Measurements from ENCODE around the gene DACT1. TPM values are rescaled to one million over a fixed set of nuclear protein-coding genes. Genes with fewer than 3 reads are reported as not detected.
"Not testable (repeated sequence)": the region's sequence is repeated elsewhere in the genome, so short reads cannot be mapped to it uniquely, and the experiment has no call there.

The DACT1 gene, protein sequence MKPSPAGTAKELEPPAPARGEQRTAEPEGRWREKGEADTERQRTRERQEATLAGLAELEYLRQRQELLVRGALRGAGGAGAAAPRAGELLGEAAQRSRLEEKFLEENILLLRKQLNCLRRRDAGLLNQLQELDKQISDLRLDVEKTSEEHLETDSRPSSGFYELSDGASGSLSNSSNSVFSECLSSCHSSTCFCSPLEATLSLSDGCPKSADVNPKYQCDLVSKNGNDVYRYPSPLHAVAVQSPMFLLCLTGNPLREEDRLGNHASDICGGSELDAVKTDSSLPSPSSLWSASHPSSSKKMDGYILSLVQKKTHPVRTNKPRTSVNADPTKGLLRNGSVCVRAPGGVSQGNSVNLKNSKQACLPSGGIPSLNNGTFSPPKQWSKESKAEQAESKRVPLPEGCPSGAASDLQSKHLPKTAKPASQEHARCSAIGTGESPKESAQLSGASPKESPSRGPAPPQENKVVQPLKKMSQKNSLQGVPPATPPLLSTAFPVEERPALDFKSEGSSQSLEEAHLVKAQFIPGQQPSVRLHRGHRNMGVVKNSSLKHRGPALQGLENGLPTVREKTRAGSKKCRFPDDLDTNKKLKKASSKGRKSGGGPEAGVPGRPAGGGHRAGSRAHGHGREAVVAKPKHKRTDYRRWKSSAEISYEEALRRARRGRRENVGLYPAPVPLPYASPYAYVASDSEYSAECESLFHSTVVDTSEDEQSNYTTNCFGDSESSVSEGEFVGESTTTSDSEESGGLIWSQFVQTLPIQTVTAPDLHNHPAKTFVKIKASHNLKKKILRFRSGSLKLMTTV
- polyA plus RNA-seq (ENCODE audit: insufficient read length in 12 of 12): 10 to 100 TPM in 11 of 12 donors, not detected in 1; 19.7 to 41.9 (median 30.0) TPM
- long read RNA-seq, donor 1, partial matches to known transcripts: 0 of 3 reads
- long read RNA-seq, donor 1, other reads (novel, unspliced or antisense): 0 of 3 reads
- long read RNA-seq, donor 2, partial matches to known transcripts: 0 of 4 reads
- long read RNA-seq, donor 2, other reads (novel, unspliced or antisense): 0 of 4 reads
- long read RNA-seq, donor 3, partial matches to known transcripts: 0 of 2 reads
- long read RNA-seq, donor 3, other reads (novel, unspliced or antisense): 0 of 2 reads
- long read RNA-seq, donor 4, partial matches to known transcripts: 0 of 3 reads
- long read RNA-seq, donor 4, other reads (novel, unspliced or antisense): 0 of 3 reads
- long read RNA-seq, donor 5, transcript DACT1-202 (4 exons, 3,734 nt): major isoform, 9 of 14 reads
- long read RNA-seq, donor 5, transcript DACT1-201 (4 exons, 2,571 nt): minor isoform, 5 of 14 reads
- long read RNA-seq, donor 5, partial matches to known transcripts: 0 of 14 reads
- long read RNA-seq, donor 5, other reads (novel, unspliced or antisense): 0 of 14 reads
- long read RNA-seq, donor 6, transcript DACT1-202 (4 exons, 3,734 nt): major isoform, 5 of 14 reads
- long read RNA-seq, donor 6, partial matches to known transcripts: 7 of 14 reads
- long read RNA-seq, donor 6, other reads (novel, unspliced or antisense): 0 of 14 reads
- long read RNA-seq, donor 7, transcript DACT1-202 (4 exons, 3,734 nt): major isoform, 5 of 7 reads
- long read RNA-seq, donor 7, partial matches to known transcripts: 0 of 7 reads
- long read RNA-seq, donor 7, other reads (novel, unspliced or antisense): 0 of 7 reads
- long read RNA-seq, donor 8, partial matches to known transcripts: 0 of 7 reads
- long read RNA-seq, donor 8, other reads (novel, unspliced or antisense): 0 of 7 reads
- long read RNA-seq, donor 9, partial matches to known transcripts: 9 of 12 reads
- long read RNA-seq, donor 9, other reads (novel, unspliced or antisense): 0 of 12 reads
- long read RNA-seq, donor 10, transcript DACT1-201 (4 exons, 2,571 nt): major isoform, 6 of 10 reads
- long read RNA-seq, donor 10, partial matches to known transcripts: 0 of 10 reads
- long read RNA-seq, donor 10, other reads (novel, unspliced or antisense): 0 of 10 reads
- long read RNA-seq, donor 11, transcript DACT1-202 (4 exons, 3,734 nt): major isoform, 7 of 10 reads
- long read RNA-seq, donor 11, partial matches to known transcripts: 0 of 10 reads
- long read RNA-seq, donor 11, other reads (novel, unspliced or antisense): 0 of 10 reads

DNA sequence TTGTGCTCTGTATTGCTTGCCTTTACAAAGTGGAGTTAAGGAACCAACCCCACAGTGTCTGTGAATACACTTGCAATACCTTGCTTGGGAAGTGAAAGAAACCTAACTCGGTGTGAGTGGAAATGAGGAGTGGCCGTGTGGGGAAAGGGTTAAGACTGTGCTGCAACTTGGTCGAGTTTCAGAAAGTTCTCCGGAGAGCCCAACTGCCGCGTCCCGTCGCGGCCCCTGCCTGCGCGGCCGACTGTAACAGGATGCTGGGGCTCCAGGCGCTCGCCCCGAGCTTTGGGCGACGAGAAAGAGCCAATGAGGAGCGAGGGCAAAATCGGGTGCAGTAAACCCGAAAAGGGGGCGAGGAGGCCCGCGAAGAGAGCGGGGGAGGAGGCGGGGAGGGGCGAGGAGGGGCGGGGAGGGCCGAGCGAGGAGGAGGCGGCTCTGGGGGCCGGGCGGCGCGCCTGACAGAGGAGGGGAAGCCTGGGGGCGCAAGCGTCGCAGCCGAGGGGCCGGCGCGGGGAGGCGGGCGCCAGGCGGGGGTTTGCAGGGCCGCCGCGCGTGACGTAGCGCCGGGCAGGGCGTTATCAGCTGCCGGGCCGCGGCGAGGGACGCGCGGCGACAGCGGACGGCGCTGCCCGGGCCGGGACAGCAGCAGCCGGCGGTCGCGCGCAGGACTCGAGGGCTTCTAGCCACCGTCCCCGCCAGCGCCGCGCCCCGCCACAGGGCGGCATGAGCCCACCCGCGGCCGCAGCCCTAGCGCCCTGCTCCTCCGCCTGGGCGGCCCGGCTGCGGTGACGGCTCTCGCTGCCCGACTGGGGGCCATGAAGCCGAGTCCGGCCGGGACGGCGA, at the start of gene DACT1:
TSS of gene DACT1 (plus strand) at position 572 of the 840 bp plus-strand sequence. CDS start at position 813, 241 bp downstream.
- DNase-seq: peak; percentile 90

DNA sequence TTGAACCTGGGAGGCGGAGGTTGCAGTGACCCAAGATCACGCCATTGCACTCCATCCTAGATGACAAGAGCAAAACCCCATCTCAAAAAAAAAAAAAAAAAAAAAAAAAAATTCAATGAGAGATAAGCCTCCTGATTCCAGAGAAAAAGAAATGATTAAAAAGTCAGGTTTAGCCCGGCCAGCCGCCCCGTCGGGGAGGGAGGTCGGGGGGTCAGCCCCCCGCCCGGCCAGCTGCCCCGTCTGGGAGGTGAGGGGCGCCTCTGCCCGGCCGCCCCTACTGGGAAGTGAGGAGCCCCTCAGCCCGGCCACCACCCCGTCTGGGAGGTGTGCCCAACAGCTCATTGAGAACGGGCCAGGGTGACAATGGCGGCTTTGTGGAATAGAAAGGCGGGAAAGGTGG, 49.4 kb upstream of the DACT1 start:
- DNase-seq: not testable (repeated sequence)

DNA sequence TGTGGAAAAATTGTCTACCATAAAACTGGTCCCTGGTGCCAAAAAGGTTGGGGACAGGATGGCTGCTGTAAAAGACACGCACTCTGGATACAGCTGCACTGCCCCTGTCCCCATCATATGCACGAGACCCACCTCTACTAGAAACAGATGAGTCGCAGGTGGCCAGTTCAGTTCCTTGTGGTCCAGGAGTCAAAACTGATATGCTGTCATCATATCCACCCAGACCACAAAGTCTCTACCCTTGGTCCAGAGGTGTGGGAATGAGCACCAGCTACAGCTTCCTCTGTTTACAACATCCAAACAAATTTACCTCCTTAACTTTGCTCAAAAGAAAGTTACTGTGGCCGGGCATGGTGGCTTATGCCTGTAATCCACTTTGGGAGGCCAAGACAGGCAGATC, 43.8 kb upstream of the DACT1 start:
- no peak for DNase-seq

DNA sequence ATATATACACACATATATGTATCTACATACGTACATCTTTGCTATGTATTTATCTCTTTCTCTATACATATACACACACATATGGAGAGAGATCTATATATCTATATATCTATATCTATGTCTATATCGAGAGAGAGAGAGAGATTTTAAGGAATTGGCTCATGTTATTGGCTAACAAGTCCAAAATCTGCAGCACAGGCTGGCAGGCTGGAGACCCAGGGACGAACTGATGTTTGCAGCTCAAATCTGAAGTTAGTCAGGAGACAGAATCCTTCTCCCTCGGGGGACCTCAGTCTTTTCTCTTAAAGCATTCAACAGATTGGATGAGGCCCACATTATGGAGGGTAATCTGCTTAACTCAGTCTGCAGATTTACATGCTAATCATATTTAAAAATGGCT, 40.7 kb upstream of the DACT1 start:
- no peak for DNase-seq

DNA sequence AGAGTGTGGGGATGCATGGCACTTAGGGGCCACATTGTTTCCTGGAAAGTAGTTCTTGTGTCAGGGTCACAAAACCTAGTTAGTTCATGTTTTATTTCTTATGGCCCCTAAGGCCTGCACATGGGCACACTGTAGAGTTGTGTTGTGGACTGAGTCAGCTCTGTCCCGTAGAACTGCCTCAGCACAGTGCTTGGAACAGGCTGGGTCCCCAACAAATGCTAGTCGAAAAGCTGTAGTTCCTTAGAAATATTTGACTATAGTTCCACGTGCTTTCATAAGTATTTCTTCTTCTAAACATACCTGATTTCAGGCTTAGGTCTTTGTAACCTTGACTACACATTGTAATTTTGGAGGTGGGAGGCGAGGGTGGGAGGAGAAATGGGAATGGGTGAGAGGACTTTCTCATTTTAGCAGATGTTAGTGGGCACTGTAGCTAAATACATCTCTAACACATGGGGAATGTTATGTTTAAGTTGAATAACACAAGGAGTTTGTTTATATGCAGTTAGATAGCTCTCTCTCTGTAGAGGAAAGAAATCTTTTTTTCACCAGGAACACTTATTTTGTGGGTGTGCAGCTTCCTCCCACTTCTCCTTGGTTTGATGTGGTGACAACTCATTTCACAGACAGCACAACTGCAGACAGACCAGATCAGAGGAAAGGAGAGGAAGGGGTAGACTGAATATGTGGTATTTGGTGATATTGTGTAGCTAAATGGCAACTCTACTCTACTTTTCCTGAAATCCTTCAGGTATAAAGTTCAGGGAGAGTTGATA, 39.5 kb upstream of the DACT1 start:
- no peak for DNase-seq

DNA sequence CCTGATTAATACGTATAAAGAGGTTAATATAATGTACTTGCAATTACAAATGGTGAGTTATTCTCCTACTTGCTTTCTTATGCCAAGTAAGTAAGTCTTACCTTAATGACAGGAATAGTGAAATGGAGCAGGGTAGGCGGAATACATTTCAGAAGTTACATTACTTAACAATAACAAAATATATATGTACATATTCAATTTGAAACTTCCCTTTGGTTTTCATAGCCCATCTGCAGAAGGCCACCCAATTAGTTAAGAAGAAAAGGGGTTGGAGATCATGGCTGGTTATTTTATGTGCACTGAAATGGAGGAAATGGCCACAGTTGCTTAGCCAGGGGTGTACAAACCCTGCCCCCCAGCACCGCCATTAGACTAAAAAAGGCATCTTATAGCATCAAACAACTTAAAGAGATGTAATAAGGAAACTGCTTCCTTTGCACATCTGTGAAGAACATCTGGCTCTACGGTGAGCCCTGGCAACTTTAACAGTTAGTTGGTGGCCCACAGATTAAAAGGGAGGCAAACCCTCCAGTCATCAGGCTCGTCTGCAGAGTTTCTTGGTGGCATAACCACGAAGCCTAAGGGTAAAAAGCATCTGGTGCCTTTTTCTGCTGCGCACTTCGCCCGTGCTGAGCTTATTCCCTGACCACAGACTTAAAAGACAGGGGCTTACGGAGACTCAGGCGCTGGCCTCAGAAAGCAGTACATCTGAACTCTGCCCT, 38.8 kb upstream of the DACT1 start:
- DNase-seq: no peak

DNA sequence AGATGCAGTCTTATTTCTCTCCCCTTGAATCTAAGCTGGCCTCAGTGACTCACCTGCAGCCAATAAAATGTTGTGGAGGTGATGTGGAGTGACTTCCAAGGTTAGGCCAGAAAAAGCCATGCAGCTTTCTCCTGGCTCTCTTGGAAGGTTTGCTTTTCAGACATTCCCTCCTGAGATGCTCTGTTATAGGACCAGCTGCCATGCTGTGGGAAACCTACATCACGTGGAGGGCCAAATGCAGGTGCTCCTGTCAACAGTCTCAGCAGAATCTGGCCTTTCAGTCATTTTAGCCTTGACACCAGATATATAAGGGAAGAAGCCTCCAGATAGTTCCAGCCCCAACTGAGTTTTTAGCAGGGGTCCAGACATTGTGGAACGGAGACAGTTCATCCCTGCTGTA, 38.1 kb upstream of the DACT1 start:
- no peak for DNase-seq

DNA sequence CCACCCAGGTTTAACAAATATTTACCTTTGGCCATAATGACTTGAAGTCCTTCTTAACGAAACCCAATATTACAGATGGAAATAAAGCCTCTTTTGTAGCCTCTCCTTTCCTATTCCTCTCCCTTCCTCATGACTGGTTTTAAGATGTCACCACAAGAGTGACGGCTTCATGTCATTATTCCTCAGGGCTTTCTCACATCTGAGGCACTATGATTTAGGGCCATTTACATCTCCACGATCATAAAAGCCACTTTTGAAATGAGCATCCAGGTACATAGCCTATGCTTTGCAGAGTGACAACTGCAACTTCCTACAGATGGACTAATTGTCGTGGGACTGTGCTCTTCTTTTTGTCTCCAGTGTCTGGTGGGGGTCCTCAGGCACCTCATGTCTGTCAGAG, 32.3 kb upstream of the DACT1 start:
- no peak for DNase-seq

DNA sequence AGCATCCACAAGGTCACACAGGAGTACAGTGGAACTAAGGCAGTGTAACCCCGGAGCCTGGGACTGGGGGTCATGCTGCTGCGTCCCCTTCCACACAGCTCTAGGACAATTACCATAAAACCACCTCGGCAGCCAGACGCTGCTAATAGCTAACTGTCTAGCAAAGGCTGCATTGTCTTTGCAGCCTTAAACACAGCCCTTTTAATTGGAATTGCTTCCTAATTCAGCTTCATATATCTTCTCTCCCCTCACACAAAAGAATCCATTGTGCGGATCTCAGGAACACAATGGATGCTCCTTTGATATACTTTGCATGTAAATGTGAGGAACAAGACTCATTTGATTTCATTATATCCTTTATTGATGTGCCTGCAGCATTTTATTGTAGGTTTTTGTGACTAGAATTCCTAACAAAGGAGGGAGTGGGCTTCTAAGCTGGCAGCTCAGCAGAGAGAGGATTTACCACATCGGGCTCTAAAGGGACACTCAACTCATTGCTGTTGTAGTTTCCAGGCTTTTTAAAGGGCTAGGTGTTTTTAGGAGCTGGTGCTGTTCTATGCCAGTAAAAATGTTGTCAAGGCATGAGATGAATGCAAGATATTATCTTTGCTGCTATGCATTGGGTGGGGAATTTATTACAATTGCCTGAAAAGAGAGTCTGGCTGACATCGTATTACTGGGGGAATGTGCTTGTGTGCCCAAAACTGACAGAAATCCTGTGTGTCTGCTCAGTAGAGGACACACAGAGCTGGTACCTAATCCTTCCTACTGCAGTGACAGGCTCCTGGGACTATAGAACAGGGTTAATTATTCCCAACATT, 30.4 kb upstream of the DACT1 start:
- no peak for DNase-seq

DNA sequence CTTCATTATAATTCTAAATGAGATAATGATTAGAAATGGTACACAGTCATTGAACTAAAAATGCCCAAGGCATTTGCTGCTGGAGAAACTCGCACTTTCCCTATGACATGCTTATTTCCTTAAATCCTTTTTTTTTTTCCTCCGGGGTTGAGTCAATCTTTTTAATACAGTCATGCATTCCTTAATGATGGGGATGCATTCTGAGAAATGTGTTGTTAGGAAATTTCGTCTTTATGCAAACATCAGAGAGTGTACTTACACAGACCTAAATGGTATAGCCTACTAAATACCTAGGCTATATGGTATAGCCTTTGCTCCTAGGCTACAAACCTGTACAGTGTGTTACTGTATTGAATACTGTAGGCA, 29.8 kb upstream of the DACT1 start:
- DNase-seq: no peak

DNA sequence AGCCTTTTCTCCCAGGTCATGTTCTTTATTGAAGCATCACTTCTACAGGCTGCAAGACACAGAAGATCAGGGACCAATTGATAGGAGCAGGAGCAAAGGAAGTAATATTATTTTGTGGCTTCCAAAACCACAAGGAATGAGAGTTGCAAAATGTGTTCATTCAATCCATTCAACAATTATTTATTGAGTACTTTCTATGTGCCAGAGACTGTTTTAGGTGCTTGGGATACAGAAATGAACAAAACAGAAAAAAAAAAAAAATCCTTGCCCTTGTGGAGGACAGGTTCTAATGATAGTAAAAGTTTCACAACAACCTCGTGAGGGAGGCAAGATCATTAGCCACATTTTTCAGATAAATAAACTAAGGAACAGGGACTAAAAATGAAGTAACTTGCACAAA, 20.1 kb upstream of the DACT1 start:
- no peak for DNase-seq

DNA sequence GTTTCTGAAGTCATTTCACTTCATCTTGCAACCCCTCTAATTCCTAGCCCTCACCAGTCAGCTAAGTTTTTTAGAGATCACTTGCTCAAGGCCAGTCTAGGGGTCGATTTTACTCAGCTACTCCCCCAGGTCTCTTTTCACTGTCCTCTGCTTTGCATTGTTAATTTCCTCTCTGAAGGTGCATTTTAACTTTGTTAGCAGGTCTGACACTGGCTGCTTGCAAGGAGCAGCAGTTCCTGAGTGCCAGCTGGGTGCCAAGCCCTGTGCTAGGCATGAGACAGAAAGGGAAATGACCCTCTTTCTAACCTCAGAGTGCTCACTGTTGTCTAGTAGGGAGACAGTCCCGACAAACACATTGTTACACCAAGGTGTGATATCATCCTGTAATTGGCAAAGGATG, 17.8 kb upstream of the DACT1 start:
- no peak for DNase-seq

DNA sequence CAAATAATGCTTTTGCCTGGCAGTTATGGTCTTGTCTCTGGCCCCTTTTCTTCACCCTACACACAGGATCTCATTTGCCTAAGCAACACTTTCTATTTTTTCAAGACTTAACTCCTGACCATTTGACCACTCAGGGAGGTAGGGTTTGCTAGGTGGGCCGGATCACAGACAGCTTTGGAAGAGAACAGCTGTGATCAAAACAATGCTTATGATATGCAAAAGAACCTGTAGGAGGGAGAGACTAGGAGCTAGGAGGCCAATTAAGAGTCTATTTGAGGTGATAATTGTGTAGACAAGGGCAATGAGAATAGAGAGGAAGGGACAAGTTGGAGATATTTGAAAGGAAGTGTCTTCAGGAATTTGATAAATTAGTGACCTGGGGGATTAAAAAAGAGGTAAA, 12.3 kb upstream of the DACT1 start:
- no peak for DNase-seq

DNA sequence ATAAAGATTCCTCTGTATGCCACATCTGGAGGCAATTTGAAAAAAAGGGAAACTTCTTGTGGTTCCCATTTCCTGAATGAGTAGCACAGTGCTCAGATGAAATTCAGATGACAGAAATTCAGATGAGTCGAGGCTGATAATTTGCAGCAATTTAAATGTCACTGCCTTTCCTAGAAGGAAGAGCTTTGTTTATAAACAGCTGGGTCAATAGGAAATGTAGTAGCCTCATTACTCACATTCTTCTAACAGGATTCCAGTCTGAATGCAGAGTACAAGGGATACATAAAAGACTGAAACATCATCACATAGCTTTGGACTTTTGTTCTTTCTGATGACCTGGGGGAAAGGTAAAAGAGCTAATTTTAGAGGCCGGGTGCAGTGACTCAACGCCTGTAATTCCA, 11.3 kb upstream of the DACT1 start:
- no peak for DNase-seq

DNA sequence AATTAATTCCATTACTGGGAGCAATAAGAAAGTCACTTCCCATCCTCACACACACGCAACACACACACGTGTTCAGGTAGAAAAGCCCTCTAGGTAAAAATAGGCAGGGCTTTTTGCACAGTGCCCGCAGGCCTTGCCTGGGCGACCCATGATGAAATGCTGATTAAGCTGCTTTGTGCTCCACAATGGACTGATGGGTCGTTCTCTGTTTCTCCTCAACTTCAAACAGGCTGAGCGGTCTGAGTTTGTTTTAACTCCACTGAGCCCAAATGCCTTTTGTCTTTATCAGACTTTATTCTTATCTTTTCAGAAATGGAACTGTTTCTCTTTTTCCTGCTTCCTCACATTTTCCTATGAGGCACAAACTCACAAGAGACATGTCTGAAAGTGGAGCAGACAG, 9.4 kb upstream of the DACT1 start:
- no peak for DNase-seq

DNA sequence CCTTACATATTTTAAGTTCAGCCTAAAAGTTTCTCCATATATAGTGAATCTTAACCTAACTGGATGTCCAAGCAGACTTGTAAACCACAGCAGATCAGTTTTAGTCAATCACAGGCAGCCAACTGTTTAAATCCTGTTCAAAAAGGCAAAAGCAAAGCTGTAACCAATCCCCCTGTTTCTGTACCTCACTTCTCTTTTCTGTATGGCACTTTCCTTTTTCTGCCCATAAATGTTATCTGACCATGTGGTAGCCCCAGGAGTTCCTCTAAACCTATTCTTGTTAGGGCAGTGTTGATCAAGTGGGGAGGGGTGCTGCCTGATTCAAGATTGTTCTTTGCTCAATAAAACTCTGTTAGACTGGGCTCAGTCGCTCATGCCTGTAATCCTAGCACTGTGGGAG, 8.5 kb upstream of the DACT1 start:
- DNase-seq: no peak

DNA sequence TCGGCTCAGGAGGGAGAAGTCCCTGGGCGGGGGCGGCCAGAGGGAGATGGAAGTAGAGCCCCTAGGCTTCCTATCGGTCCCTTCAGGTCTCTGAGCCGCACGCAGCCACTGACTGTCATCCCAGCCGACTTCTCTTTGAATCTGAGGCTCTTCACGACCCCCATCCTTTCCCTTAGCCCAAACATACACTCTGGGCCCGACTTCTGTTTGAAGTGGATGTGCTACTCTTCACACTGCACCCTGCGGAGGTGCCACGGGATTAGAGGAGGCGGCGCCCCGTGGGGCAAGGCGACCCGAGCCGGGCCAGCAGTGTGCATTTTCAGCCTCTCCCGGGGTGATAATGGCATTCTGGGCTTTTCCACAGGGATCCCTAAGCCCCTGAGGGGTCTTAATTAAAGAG, 6.0 kb upstream of the DACT1 start:
- no peak for DNase-seq
